Spleen (tissue), 11 donors: ENCODE measurements around the gene PAQR8. TPM values are rescaled to one million over a fixed set of nuclear protein-coding genes. Genes with fewer than 3 reads are reported as not detected.

Source experiments
- DNase-seq: peaks from one replicate; pipeline ENCODE4 v3.0.0-alpha.2; 2020
- H3K27ac ChIP-seq, 8 donors: fragments of 200-600 bp; sonication (generic) in 7 of 8; 1 replicate in 4 of 8; 2 replicates in 4 of 8; pipeline versions ENCODE4 v1.5.0 to v1.8.0; 2016 to 2021; ENCODE audit warnings: inconsistent platforms in 4 of 8, mild to moderate bottlenecking in 4 of 8, moderate library complexity in 1 of 8
- H3K27me3 ChIP-seq, 7 donors: fragments of 200-600 bp; sonication (generic) in 6 of 7; replicated peaks in 1 of 7; 1 replicate in 4 of 7; 2 replicates in 3 of 7; pipeline versions ENCODE4 v1.5.0 to v1.8.0; 2016 to 2021; ENCODE audit warnings: inconsistent platforms in 3 of 7, mild to moderate bottlenecking in 1 of 7
- H3K36me3 ChIP-seq, 6 donors: fragments of 200-600 bp; sonication (generic) in 5 of 6; 1 replicate in 4 of 6; 2 replicates in 2 of 6; pipeline versions ENCODE4 v1.5.0 to v1.8.0; 2016 to 2021; ENCODE audit warnings: inconsistent platforms in 2 of 6
- H3K4me1 ChIP-seq, 6 donors: fragments of 200-600 bp; sonication (generic) in 5 of 6; 1 replicate in 3 of 6; 2 replicates in 3 of 6; pipeline versions ENCODE4 v1.5.0 to v1.8.0; 2016 to 2021; ENCODE audit warnings: inconsistent platforms in 3 of 6
- H3K4me3 ChIP-seq, 8 donors: fragments of 200-600 bp; sonication (generic) in 7 of 8; 1 replicate in 4 of 8; 2 replicates in 4 of 8; pipeline versions ENCODE4 v1.5.0 to v1.8.0; 2016 to 2021; ENCODE audit warnings: inconsistent platforms in 4 of 8, mild to moderate bottlenecking in 4 of 8, moderate library complexity in 2 of 8
- H3K9me3 ChIP-seq, 8 donors: fragments of 200-600 bp; sonication (generic) in 7 of 8; 1 replicate in 4 of 8; 2 replicates in 4 of 8; pipeline versions ENCODE4 v1.5.0 to v1.8.0; 2016 to 2021; ENCODE audit warnings: inconsistent platforms in 4 of 8
- CTCF ChIP-seq, 11 experiments: fragments of 200-600 bp in 7 of 11; fragments of 450-650 bp in 4 of 11; sonication (generic) in 4 of 11; IDR thresholded peaks in 8 of 11; conservative IDR thresholded peaks in 3 of 11; 1 replicate in 7 of 11; 2 replicates in 4 of 11; pipeline versions ENCODE4 v1.4.0 to v1.8.0; 2016 to 2021; ENCODE audit warnings: antibody characterized with exemption in 11 of 11, inconsistent platforms in 4 of 11, mild to moderate bottlenecking in 1 of 11
- POLR2A ChIP-seq, 3 donors: fragments of 450-650 bp; IDR thresholded peaks; one replicate each; pipeline ENCODE4 v1.5.1; 2017; ENCODE audit warnings: antibody characterized with exemption in 3 of 3, mild to moderate bottlenecking in 1 of 3
- POLR2AphosphoS5 ChIP-seq, 3 donors: sonication (generic); formaldehyde crosslinking; IDR thresholded peaks; one replicate each; pipeline ENCODE4 v1.5.1; 2017; ENCODE audit warnings: antibody characterized with exemption in 3 of 3
- WGBS, 5 donors: extraction: QIAGEN DNeasy Blood & Tissue Kit in 3 of 5; methylation state at CpG; one replicate each; pipeline versions ENCODE4 v1.1.5 to v1.1.7; 2013 to 2018; 5-methylcytosine and 5-hydroxymethylcytosine counted together
- intact Hi-C: fragments of 100-400 bp; cut with DNase I; formaldehyde crosslinking; loops from one replicate; pipeline ENCODE4 v1.15.0; 2023; ENCODE audit warnings: low total_unique reads
- polyA plus RNA-seq, 3 donors: library from polyadenylated mRNA; stranded (reverse); fragments of 200-250 nt; gene quantifications; one replicate each; pipeline ENCODE4 v1.2.1, GENCODE V29; 2013
- total RNA-seq, 7 donors: library from RNA; depleted of rRNA in 3 of 7; stranded (reverse); fragments of >200 nt in 3 of 7; fragmentation: NEBNext Ultra II Directional in 4 of 7; extraction: Animal tissue kit (Norgen Biotek cat#: 25700) in 4 of 7; gene quantifications; one replicate each; pipeline versions ENCODE4 v1.1.0 to v1.2.1, GENCODE V29; 2016 to 2021
- donor health status: healthy with polysubstance abuse.
- donor health status: DM: no; HTN: no; CAD: no; lungs with moderate emphysema.
- donor health status: DM: no; HTN: no; CAD: no.
- donor health status: Bipolar disorder and iron deficiency.
- donor health status: healthy.
- donor health status: DM: no; HTN: no; CAD: no.
- donor health status: DM: yes; HTN: yes; CAD: no.

PAQR8 gene
- total and polyA plus RNA-seq, 10 donors: 3.5 to 13.3 (median 9.7) TPM

GRCh38 chr6:52317841-52318581 is 43.9 kb upstream of the PAQR8 start:
- Histone ChIP-seq H3K27me3 (no peaks in the 10 kb centered on the region), H3K9me3 (no peaks in the 10 kb centered on the region), H3K4me3 (no peak overlapping the region), H3K4me1 (peaks cover 0 to 16% (median 9%) of the 10 kb centered on the region in 6 donors), H3K27ac (peak overlapping the region in 2 of 8 donors; percentile 5 to 40), H3K36me3 (no peaks in the 10 kb centered on the region)
- 33 to 62% (median 41%) methylated on average over 4 of the region's 4 CpGs for WGBS, 5 donors
- no peak for DNase-seq
- no peak for TF ChIP-seq POLR2AphosphoS5 (IDR thresholded peaks at IDR 0.05)
- no peak for TF ChIP-seq CTCF (IDR thresholded peaks at IDR 0.05 in 8 of 11, conservative IDR thresholded peaks at IDR 0.05 in 3 of 11)
- no peak for TF ChIP-seq POLR2A (IDR thresholded peaks at IDR 0.05)
- intact Hi-C loops: no loop called here

DNA sequence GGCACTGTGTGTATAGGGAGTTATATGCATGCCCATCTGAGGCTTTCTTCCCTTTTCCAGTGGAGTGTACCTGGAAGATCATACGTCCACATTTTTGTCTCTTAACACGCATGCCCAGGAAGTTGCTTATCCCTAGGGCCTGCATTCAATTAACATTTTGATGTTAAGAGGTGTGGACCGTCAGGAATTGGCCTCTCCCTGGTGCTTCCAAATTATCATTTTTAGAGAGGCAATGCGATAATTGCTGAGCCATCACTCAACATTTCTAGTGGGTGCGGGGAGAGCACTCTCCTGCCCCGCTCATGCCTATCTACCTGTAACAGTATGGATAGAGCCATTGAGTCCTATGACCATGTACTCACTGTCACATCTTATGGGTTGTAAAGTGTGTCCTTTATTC is 37.8 kb upstream of the PAQR8 start:
- no peak for DNase-seq
- intact Hi-C loops: no loop called here
- TF ChIP-seq POLR2AphosphoS5 (IDR thresholded peaks at IDR 0.05) (no peak), POLR2A (IDR thresholded peaks at IDR 0.05) (no peak), CTCF (IDR thresholded peaks at IDR 0.05 in 8 of 11, conservative IDR thresholded peaks at IDR 0.05 in 3 of 11) (no peak)
- H3K27me3 ChIP-seq: no peaks in the 10 kb centered on the region
- H3K36me3 ChIP-seq: no peaks in the 10 kb centered on the region
- WGBS, 5 donors: 83 to 95% (median 93%) methylated on average over 6 of the region's 6 CpGs
- no peak overlapping the region for H3K4me3 ChIP-seq
- H3K9me3 ChIP-seq: no peaks in the 10 kb centered on the region
- no peaks in the 10 kb centered on the region for H3K4me1 ChIP-seq
- no peak overlapping the region for H3K27ac ChIP-seq

DNA sequence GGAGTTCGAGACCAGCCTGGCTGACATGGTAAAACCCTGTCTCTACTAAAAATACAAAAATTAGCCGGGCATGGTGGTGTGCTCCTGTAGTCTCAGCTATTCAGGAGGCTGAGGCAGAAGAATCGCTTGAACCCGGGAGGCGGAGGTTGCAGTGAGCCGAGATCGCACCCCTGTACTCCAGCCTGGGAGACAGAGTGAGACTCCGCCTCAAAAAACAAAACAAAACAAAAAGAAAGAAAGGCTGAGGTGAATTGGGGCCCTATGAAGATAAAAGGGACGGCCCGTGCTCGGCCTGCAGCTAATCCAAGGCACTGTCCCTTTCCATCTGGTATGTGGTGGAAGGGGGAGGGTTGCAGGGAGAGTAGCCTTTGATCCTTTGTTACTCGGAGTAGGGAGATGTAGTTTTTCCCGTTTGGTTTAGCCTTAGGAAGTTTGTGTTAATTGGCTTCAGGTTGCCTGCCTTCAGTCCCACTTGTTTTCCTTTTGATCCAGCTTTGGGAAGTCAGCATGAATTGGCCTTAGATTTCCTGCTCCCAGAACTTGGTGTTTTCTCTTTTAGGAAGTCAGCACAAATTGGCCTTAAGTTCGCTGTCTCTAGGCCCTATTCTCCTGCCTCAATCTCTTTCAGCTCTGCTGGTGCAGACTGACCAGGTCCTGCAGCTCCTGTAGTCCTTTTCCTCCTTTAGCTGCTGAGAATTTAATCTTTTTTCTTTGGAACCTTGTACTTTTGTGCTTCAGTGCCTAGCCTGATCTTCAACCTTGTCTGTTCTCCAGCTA is 36.1 kb upstream of the PAQR8 start:
- no peak for TF ChIP-seq POLR2A (IDR thresholded peaks at IDR 0.05)
- TF ChIP-seq CTCF (IDR thresholded peaks at IDR 0.05 in 8 of 11, conservative IDR thresholded peaks at IDR 0.05 in 3 of 11): no peak
- TF ChIP-seq POLR2AphosphoS5 (IDR thresholded peaks at IDR 0.05): no peak
- Histone ChIP-seq H3K27me3 (no peaks in the 10 kb centered on the region), H3K36me3 (no peaks in the 10 kb centered on the region), H3K27ac (no peak overlapping the region), H3K4me1 (peaks cover 0 to 4% (median 0%) of the 10 kb centered on the region in 6 donors), H3K4me3 (no peak overlapping the region), H3K9me3 (no peaks in the 10 kb centered on the region)
- 82 to 95% (median 87%) methylated on average over 14 of the region's 14 CpGs for WGBS, 5 donors
- no peak for DNase-seq
- intact Hi-C loops: no loop called here
